PFSK-1 (cell line): ENCODE results near the gene RALGAPB.

ENCODE experiments used
- FOXP2 ChIP-seq: optimal IDR thresholded peaks from 2 replicates; pipeline ENCODE3; 2011; ENCODE audit warnings: borderline replicate concordance, control low read depth, inconsistent platforms; ENCODE audit not compliant: insufficient read depth; ENCODE audit errors: extremely low read length, extremely low read depth
- POLR2AphosphoS5 ChIP-seq: IDR thresholded peaks from 2 replicates; pipeline ENCODE4 v1.6.1; 2012; ENCODE audit warnings: low read depth, mild to moderate bottlenecking, control low read depth, low read length, moderate library complexity
- SIN3A ChIP-seq: IDR thresholded peaks from 2 replicates; pipeline ENCODE4 v1.6.1; 2012; ENCODE audit warnings: mild to moderate bottlenecking, low read length, moderate library complexity, borderline replicate concordance; ENCODE audit not compliant: insufficient read depth
- TAF1 ChIP-seq: IDR thresholded peaks from 2 replicates; pipeline ENCODE4 v1.6.1; 2012; ENCODE audit warnings: low read length, control low read depth, borderline replicate concordance; ENCODE audit not compliant: insufficient read depth
- TF ChIP-seq, protein P1 (sequence below), 2 experiments: IDR thresholded peaks; 2 replicates each; pipeline versions ENCODE4 v1.6.1 to v1.8.0; 2011 to 2012; ENCODE audit warnings: low read depth in 2 of 2, low read length in 2 of 2, control low read depth in 1 of 2, inconsistent platforms in 1 of 2, mild to moderate bottlenecking in 1 of 2, moderate library complexity in 1 of 2; ENCODE audit not compliant: insufficient read depth in 1 of 2

Gene RALGAPB

DNA sequence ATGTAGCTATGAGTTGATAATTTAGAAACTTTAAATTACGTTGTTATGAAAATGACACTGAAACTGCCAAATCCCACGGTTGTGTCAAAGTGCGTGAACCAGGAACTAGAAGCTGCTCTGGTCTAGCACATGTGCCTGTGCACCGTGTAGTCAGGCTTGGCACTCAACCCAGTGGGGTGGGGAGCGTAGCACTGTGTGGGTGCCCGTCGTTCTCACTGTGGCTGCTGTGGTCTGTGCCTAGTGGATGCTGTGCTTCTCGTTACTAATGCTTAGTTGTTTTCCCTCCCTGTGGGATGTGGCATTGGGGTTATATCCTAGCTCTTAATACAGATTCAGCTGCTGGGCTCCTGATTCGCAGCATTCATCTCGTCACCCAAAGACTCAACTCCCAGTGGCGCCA lies 62.1 kb downstream of the RALGAPB start:
- TF ChIP-seq POLR2AphosphoS5 (no peak), FOXP2 (no peak), SIN3A (no peak), TAF1 (no peak)
- TF ChIP-seq, protein P1, sequence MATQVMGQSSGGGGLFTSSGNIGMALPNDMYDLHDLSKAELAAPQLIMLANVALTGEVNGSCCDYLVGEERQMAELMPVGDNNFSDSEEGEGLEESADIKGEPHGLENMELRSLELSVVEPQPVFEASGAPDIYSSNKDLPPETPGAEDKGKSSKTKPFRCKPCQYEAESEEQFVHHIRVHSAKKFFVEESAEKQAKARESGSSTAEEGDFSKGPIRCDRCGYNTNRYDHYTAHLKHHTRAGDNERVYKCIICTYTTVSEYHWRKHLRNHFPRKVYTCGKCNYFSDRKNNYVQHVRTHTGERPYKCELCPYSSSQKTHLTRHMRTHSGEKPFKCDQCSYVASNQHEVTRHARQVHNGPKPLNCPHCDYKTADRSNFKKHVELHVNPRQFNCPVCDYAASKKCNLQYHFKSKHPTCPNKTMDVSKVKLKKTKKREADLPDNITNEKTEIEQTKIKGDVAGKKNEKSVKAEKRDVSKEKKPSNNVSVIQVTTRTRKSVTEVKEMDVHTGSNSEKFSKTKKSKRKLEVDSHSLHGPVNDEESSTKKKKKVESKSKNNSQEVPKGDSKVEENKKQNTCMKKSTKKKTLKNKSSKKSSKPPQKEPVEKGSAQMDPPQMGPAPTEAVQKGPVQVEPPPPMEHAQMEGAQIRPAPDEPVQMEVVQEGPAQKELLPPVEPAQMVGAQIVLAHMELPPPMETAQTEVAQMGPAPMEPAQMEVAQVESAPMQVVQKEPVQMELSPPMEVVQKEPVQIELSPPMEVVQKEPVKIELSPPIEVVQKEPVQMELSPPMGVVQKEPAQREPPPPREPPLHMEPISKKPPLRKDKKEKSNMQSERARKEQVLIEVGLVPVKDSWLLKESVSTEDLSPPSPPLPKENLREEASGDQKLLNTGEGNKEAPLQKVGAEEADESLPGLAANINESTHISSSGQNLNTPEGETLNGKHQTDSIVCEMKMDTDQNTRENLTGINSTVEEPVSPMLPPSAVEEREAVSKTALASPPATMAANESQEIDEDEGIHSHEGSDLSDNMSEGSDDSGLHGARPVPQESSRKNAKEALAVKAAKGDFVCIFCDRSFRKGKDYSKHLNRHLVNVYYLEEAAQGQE (IDR thresholded peaks at IDR 0.05; ENCODE audit: insufficient read depth in 1 of 2, low read depth in 2 of 2, low read length in 2 of 2) = no peak

DNA sequence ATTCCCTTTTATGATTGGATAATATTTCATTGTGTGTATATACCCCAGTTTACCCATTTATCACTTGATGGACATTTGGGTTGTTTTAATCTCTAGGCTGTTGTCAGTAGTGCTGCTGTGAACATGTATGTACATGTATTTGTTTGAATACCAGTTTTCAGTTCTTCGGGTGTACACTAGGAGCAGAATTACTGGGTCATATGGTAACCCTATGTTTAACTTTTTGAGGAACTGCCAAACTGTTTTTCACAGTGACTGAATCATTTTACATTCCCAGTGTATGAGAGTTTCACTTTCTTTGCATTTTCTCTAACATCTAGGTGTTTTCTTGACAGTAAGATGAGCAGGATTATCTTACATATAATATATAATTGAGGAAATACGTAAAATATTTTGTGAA lies 63.7 kb downstream of the RALGAPB start:
- TF ChIP-seq TAF1 (no peak), SIN3A (no peak), FOXP2 (no peak), POLR2AphosphoS5 (no peak)
- TF ChIP-seq, protein P1 (IDR thresholded peaks at IDR 0.05; ENCODE audit: insufficient read depth in 1 of 2, low read depth in 2 of 2, low read length in 2 of 2) = no peak

DNA sequence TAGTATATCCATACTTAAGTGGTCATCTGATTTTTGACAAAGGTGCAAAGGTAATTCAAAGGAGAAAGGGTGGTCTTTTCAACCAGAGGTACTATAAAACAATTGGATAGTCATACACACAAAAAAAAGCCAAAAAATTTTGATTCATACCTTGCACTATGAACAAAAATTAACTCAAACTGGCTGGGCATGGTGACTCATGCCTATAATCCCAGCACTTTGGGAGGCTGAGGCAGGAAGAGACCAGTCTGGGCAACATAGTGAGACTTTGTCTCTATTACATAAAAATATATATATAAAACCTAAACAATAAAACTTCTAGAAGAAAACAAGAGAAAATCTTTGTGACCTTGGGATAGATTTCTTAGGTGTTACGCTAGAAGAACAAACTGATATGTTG lies 64.5 kb downstream of the RALGAPB start:
- TF ChIP-seq TAF1 = no peak
- TF ChIP-seq, protein P1 (IDR thresholded peaks at IDR 0.05; ENCODE audit: insufficient read depth in 1 of 2, low read depth in 2 of 2, low read length in 2 of 2) = no peak
- TF ChIP-seq FOXP2 = no peak
- TF ChIP-seq SIN3A = no peak
- no peak for TF ChIP-seq POLR2AphosphoS5

DNA sequence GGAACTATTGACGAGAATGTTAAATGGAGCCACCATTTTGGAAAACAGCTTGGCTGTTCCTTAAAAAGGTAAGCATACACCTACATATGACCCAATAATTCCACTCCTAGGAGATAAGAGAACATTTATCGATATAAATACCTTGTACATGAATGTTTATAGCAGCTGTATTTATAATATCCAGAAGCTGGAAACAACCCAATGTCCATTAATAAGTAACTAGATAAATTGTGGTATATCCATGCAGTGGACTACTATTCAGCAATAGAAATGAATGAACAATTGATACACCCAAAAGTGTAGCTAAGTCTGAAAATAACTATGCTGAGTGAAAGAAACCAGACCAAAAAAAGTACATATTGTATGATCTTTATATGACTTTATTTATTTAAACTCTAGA lies 66.1 kb downstream of the RALGAPB start:
- TF ChIP-seq TAF1 = no peak
- no peak for TF ChIP-seq SIN3A
- TF ChIP-seq, protein P1 (IDR thresholded peaks at IDR 0.05; ENCODE audit: insufficient read depth in 1 of 2, low read depth in 2 of 2, low read length in 2 of 2) = no peak
- TF ChIP-seq FOXP2 = no peak
- TF ChIP-seq POLR2AphosphoS5 = no peak
